HCT116 (cell line): ENCODE measurements around the gene TMEM52. TPM values are rescaled to one million over a fixed set of nuclear protein-coding genes. Genes with fewer than 3 reads are reported as not detected.

Experiments
- ATAC-seq: fragments of 200-7000 bp; cut with Tn5 transposase; 2 replicates; pipeline ENCODE4 v1.9.1; 2020; ENCODE audit warnings: mild to moderate bottlenecking, moderate library complexity
- BruUV-seq: library from RNA; stranded (reverse); fragments of 400-500 nt; replicated peaks from 2 replicates; lab custom pipeline; 2021; lab: Mats Ljungman, UMichigan
- CTCF ChIA-PET: fragments of 300-600 bp; sonication (Branson Sonifier 250); formaldehyde crosslinking; loops from one replicate; lab custom pipeline; 2021; ENCODE audit warnings: antibody characterized with exemption; lab: Charles Lee
- POLR2A ChIA-PET: fragments of 300-600, 350-600 bp; sonication (Branson Sonifier 250); formaldehyde crosslinking; loops from one replicate; lab custom pipeline; 2021; ENCODE audit warnings: antibody characterized with exemption; lab: Charles Lee
- RAD21 ChIA-PET, 2 experiments: fragments of 300-600 bp; sonication (Branson Sonifier 250); formaldehyde crosslinking; loops; one replicate each; lab custom pipeline; 2023; ENCODE audit warnings: low total read pairs in 2 of 2; ENCODE audit not compliant: uncharacterized antibody in 2 of 2, unreplicated experiment in 2 of 2, low non-redundant PET in 1 of 2; lab: Charles Lee
- DNase-seq: peaks from one replicate; pipeline ENCODE4 v3.0.0-alpha.2; 2010; ENCODE audit warnings: low read depth, low spot score
- H2AFZ ChIP-seq: fragments of 200-600 bp; shearing (Covaris generic), sonication (generic); 2 replicates; pipeline ENCODE4 v1.6.1; 2017; ENCODE audit warnings: low read depth, mixed run types, mixed read lengths, antibody characterized with exemption, low read length; ENCODE audit not compliant: poor library complexity, severe bottlenecking
- H3K27ac ChIP-seq: 2 replicates; pipeline ENCODE4 v1.5.1; 2012; ENCODE audit warnings: low read depth, low read length
- H3K27me3 ChIP-seq: fragments of 200-600 bp; sonication (generic); 2 replicates; pipeline ENCODE4 v1.6.1; 2016; ENCODE audit warnings: mixed run types, low read length, mixed read lengths; ENCODE audit not compliant: insufficient read depth
- H3K36me3 ChIP-seq, 2 experiments: fragments of 200-500 bp in 1 of 2; fragments of 200-600 bp in 1 of 2; sonication (Bioruptor generic) in 1 of 2; sonication (generic) in 1 of 2; 2 replicates each; pipeline versions ENCODE4 v1.5.1 to v1.6.1; 2014 to 2016; ENCODE audit warnings: low read length in 2 of 2, inconsistent platforms in 1 of 2, mixed read lengths in 1 of 2, mixed run types in 1 of 2; ENCODE audit not compliant: insufficient read depth in 2 of 2, control insufficient read depth in 1 of 2
- H3K4me1 ChIP-seq, 2 experiments: fragments of 200-600 bp in 1 of 2; sonication (generic) in 1 of 2; 2 replicates each; pipeline versions ENCODE4 v1.5.1 to v1.6.1; 2012 to 2017; ENCODE audit warnings: low read length in 2 of 2, inconsistent platforms in 1 of 2, mild to moderate bottlenecking in 1 of 2, mixed read lengths in 1 of 2, mixed run types in 1 of 2, moderate library complexity in 1 of 2; ENCODE audit not compliant: insufficient read depth in 2 of 2, control insufficient read depth in 1 of 2
- H3K4me2 ChIP-seq: fragments of 200-600 bp; sonication (generic); 2 replicates; pipeline ENCODE4 v1.6.1; 2017; ENCODE audit warnings: mixed run types, low read length, mixed read lengths
- H3K4me3 ChIP-seq, 2 experiments: fragments of 200-600 bp in 1 of 2; sonication (generic) in 1 of 2; replicated peaks in 1 of 2; 2 replicates each; pipeline ENCODE4 v1.5.1; 2011 to 2016; ENCODE audit warnings: low read length in 2 of 2, control low read depth in 1 of 2, low read depth in 1 of 2, mild to moderate bottlenecking in 1 of 2, mixed read lengths in 1 of 2, mixed run types in 1 of 2
- H3K79me2 ChIP-seq: fragments of 200-600 bp; sonication (generic); 2 replicates; pipeline ENCODE4 v1.6.1; 2017; ENCODE audit warnings: mild to moderate bottlenecking, mixed run types, low read length, moderate library complexity, mixed read lengths; ENCODE audit not compliant: insufficient read depth
- H3K9ac ChIP-seq: fragments of 200-600 bp; sonication (generic); 2 replicates; pipeline ENCODE4 v1.6.1; 2016; ENCODE audit warnings: low read length, mixed read lengths
- H3K9me2 ChIP-seq: fragments of 200-600 bp; sonication (generic), shearing (Covaris generic); 2 replicates; pipeline ENCODE4 v1.6.1; 2017; ENCODE audit warnings: mixed run types, mild to moderate bottlenecking, moderate library complexity; ENCODE audit not compliant: insufficient read depth
- H3K9me3 ChIP-seq, 2 experiments: fragments of 200-500 bp in 1 of 2; fragments of 200-600 bp in 1 of 2; sonication (Bioruptor generic) in 1 of 2; sonication (generic) in 1 of 2; 2 replicates each; pipeline ENCODE4 v1.6.1; 2014 to 2017; ENCODE audit warnings: low read length in 2 of 2, mixed read lengths in 2 of 2, inconsistent platforms in 1 of 2, low read depth in 1 of 2, mild to moderate bottlenecking in 1 of 2, mixed run types in 1 of 2, moderate library complexity in 1 of 2; ENCODE audit not compliant: control insufficient read depth in 1 of 2, insufficient read depth in 1 of 2
- H4K20me1 ChIP-seq: fragments of 200-600 bp; sonication (generic), shearing (Covaris generic); 2 replicates; pipeline ENCODE4 v1.6.1; 2017; ENCODE audit warnings: mixed run types, mild to moderate bottlenecking, moderate library complexity; ENCODE audit not compliant: insufficient read depth
- CBX3 ChIP-seq: IDR thresholded peaks from 2 replicates; pipeline ENCODE4 v1.6.1; 2012; ENCODE audit warnings: low read depth
- CTCF ChIP-seq, 3 experiments: fragments of 200-600 bp in 1 of 3; sonication (generic) in 1 of 3; IDR thresholded peaks in 2 of 3; conservative IDR thresholded peaks in 1 of 3; 2 replicates each; pipeline ENCODE4 v1.5.1; 2012 to 2017; ENCODE audit warnings: low read depth in 2 of 3, low read length in 2 of 3, antibody characterized with exemption in 1 of 3, borderline replicate concordance in 1 of 3, control low read depth in 1 of 3, mild to moderate bottlenecking in 1 of 3, mixed read lengths in 1 of 3, mixed run types in 1 of 3, moderate library complexity in 1 of 3; ENCODE audit not compliant: insufficient read depth in 1 of 3
- EGR1 ChIP-seq: IDR thresholded peaks from 2 replicates; pipeline ENCODE4 v1.6.1; 2012; ENCODE audit warnings: low read depth
- ELF1 ChIP-seq: IDR thresholded peaks from 2 replicates; pipeline ENCODE4 v1.6.1; 2012; ENCODE audit warnings: low read depth, borderline replicate concordance
- EZH2 ChIP-seq: fragments of 200-600 bp; sonication (generic); IDR thresholded peaks from 2 replicates; pipeline ENCODE4 v1.6.1; 2017; ENCODE audit warnings: antibody characterized with exemption, mixed run types
- EZH2phosphoT487 ChIP-seq: fragments of 200-600 bp; IDR thresholded peaks from 2 replicates; pipeline ENCODE4 v1.6.1; 2018; ENCODE audit warnings: antibody characterized with exemption, borderline replicate concordance
- FOSL1 ChIP-seq: IDR thresholded peaks from 2 replicates; pipeline ENCODE4 v1.6.1; 2012; ENCODE audit warnings: low read depth
- JUND ChIP-seq: IDR thresholded peaks from 2 replicates; pipeline ENCODE4 v1.6.1; 2012
- MAX ChIP-seq: IDR thresholded peaks from 2 replicates; pipeline ENCODE4 v1.6.1; 2012
- RAD21 ChIP-seq: IDR thresholded peaks from 2 replicates; pipeline ENCODE4 v1.6.1; 2012; ENCODE audit warnings: low read depth, mild to moderate bottlenecking
- REST ChIP-seq: IDR thresholded peaks from 2 replicates; pipeline ENCODE4 v1.6.1; 2012; ENCODE audit warnings: low read depth
- SIN3A ChIP-seq: IDR thresholded peaks from 2 replicates; pipeline ENCODE4 v1.6.1; 2012; ENCODE audit warnings: low read depth
- TCF7L2 ChIP-seq: IDR thresholded peaks from 2 replicates; pipeline ENCODE4 v1.7.0; 2011; ENCODE audit warnings: borderline replicate concordance, inconsistent platforms; ENCODE audit not compliant: insufficient read depth, insufficient read length; ENCODE audit errors: extremely low read depth
- YY1 ChIP-seq: IDR thresholded peaks from 2 replicates; pipeline ENCODE4 v1.6.1; 2011; ENCODE audit warnings: low read length, low read depth, moderate library complexity, mild to moderate bottlenecking; ENCODE audit not compliant: insufficient replicate concordance; ENCODE audit errors: extremely low read depth
- ZFX ChIP-seq: fragments of 450-650 bp; IDR thresholded peaks from 2 replicates; pipeline ENCODE4 v1.6.1; 2017
- ZNF274 ChIP-seq: fragments of 200-500 bp; sonication (Bioruptor generic); IDR thresholded peaks from 2 replicates; pipeline ENCODE4 v1.6.1; 2014; ENCODE audit warnings: mild to moderate bottlenecking, low read depth, low read length, inconsistent platforms
- intact Hi-C: fragments of 100-400 bp; cut with micrococcal nuclease; formaldehyde crosslinking; loops from 2 replicates; pipeline ENCODE4 v1.10.0; 2022
- total RNA-seq: library from RNA; stranded (reverse); gene quantifications from one replicate; pipeline ENCODE4 v1.2.1, GENCODE V29; 2021; ENCODE audit not compliant: unreplicated experiment

Gene TMEM52
- total RNA-seq, 1 experiment from 2014 or later: 27.5 TPM

- Histone ChIP-seq H3K79me2 (no peaks in the 10 kb centered on the region), H4K20me1 (no peaks in the 10 kb centered on the region), H3K9me2 (no peaks in the 10 kb centered on the region), H3K9ac (no peak overlapping the region), H2AFZ (no peak overlapping the region), H3K4me3 (no peak overlapping the region), H3K27ac (no peak overlapping the region), H3K27me3 (no peaks in the 10 kb centered on the region), H3K4me1 (peaks cover 5 to 22% of the 10 kb centered on the region in 2 experiments; a peak in 3 of 4 replicates), H3K36me3 (no peaks in the 10 kb centered on the region), H3K4me2 (no peak overlapping the region), H3K9me3 (no peaks in the 10 kb centered on the region)
- BruUV-seq: no TSS peak
- intact Hi-C loops: no loop called here
- ChIA-PET CTCF (interaction anchor here (6.7 kb wide), 1 partner anchor 89 kb away, joined by 70 read pairs; no protein-coding TSS in a partner anchor), POLR2A (no interaction called here), RAD21 (no interaction called here)
- DNase-seq (no peak), ATAC-seq (no peak)
- TF ChIP-seq CTCF (IDR thresholded peaks at IDR 0.05 in 2 of 3, conservative IDR thresholded peaks at IDR 0.05 in 1 of 3; ENCODE audit: borderline replicate concordance in 1 of 3, insufficient read depth in 1 of 3, low read depth in 2 of 3, low read length in 2 of 3) (no peak), REST (no peak), JUND (no peak), TCF7L2 (no peak), ZNF274 (no peak), SIN3A (no peak), EZH2 (no peak), ELF1 (no peak), EZH2phosphoT487 (no peak), EGR1 (no peak), MAX (no peak), CBX3 (no peak), ZFX (no peak), FOSL1 (no peak), YY1 (no peak), RAD21 (no peak)
These were observed 37.8 kb upstream of the TMEM52 start for GRCh38 chr1:1956586-1957532.
